ENCODE data around the gene EPB41L2. TPM values are rescaled to one million over a fixed set of nuclear protein-coding genes. Genes with fewer than 3 reads are reported as not detected.

EPB41L2 gene
- total RNA-seq, 1 experiment from 2014 or later, result 106 TPM

DNA sequence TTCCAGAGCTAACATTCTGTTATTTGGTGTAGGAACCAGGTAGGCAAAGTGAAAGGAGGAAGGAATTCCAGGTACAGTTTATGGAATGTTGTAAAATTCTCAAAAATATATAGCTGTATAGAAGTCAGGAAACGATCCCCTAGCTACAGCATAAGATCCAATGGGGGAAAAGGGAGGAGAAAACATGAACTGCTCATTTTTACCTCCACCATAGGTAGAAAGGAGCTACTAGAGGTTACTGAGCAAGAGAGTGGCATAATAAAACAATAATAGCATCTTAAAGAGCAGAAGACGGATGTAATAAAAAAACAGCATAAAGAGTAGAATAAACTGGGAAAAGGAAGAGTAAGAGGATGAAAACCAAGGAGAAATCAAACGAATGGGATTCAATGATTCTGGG is 26.9 kb downstream of the EPB41L2 start (continued):
- TF ChIP-seq STAT6 (CRISPR knock-in tag; conservative IDR thresholded peaks at IDR 0.05; ENCODE audit: low read depth), result no peak
- TF ChIP-seq, protein P1, sequence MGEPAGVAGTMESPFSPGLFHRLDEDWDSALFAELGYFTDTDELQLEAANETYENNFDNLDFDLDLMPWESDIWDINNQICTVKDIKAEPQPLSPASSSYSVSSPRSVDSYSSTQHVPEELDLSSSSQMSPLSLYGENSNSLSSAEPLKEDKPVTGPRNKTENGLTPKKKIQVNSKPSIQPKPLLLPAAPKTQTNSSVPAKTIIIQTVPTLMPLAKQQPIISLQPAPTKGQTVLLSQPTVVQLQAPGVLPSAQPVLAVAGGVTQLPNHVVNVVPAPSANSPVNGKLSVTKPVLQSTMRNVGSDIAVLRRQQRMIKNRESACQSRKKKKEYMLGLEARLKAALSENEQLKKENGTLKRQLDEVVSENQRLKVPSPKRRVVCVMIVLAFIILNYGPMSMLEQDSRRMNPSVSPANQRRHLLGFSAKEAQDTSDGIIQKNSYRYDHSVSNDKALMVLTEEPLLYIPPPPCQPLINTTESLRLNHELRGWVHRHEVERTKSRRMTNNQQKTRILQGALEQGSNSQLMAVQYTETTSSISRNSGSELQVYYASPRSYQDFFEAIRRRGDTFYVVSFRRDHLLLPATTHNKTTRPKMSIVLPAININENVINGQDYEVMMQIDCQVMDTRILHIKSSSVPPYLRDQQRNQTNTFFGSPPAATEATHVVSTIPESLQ (CRISPR knock-in tag; IDR thresholded peaks at IDR 0.05), result no peak
- TF ChIP-seq CDX4 (CRISPR knock-in tag; IDR thresholded peaks at IDR 0.05; ENCODE audit: borderline replicate concordance), result no peak
- no peak for TF ChIP-seq ZNF512 (CRISPR knock-in tag; IDR thresholded peaks at IDR 0.05; ENCODE audit: borderline replicate concordance)
- TF ChIP-seq ZMAT4 (CRISPR knock-in tag; IDR thresholded peaks at IDR 0.05), result no peak
- TF ChIP-seq OVOL2 (CRISPR knock-in tag; IDR thresholded peaks at IDR 0.05; ENCODE audit: borderline replicate concordance), result no peak
- TF ChIP-seq MXD4 (CRISPR knock-in tag; IDR thresholded peaks at IDR 0.05; ENCODE audit: borderline replicate concordance), result no peak

DNA sequence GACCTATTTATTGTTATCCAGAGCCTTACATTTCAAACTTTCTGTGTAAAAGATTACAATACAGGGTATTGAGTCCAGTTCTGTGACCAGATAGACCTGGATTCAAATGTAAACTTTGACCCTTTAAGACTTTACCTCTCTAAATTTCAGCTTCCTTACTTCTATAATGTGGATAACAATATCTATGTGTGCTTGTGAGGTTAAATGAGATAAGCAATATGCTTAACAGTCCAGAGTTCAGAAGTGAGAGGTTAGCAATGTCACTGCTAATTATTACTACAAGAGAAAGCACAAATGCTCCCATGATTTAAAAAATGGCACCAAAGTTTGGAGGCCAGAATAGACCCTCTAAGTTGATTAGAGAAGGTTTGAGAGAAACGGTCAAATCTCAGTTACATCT is 27.5 kb downstream of the EPB41L2 start:
- TF ChIP-seq, protein P2, sequence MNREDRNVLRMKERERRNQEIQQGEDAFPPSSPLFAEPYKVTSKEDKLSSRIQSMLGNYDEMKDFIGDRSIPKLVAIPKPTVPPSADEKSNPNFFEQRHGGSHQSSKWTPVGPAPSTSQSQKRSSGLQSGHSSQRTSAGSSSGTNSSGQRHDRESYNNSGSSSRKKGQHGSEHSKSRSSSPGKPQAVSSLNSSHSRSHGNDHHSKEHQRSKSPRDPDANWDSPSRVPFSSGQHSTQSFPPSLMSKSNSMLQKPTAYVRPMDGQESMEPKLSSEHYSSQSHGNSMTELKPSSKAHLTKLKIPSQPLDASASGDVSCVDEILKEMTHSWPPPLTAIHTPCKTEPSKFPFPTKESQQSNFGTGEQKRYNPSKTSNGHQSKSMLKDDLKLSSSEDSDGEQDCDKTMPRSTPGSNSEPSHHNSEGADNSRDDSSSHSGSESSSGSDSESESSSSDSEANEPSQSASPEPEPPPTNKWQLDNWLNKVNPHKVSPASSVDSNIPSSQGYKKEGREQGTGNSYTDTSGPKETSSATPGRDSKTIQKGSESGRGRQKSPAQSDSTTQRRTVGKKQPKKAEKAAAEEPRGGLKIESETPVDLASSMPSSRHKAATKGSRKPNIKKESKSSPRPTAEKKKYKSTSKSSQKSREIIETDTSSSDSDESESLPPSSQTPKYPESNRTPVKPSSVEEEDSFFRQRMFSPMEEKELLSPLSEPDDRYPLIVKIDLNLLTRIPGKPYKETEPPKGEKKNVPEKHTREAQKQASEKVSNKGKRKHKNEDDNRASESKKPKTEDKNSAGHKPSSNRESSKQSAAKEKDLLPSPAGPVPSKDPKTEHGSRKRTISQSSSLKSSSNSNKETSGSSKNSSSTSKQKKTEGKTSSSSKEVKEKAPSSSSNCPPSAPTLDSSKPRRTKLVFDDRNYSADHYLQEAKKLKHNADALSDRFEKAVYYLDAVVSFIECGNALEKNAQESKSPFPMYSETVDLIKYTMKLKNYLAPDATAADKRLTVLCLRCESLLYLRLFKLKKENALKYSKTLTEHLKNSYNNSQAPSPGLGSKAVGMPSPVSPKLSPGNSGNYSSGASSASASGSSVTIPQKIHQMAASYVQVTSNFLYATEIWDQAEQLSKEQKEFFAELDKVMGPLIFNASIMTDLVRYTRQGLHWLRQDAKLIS (CRISPR knock-in tag; IDR thresholded peaks at IDR 0.05; ENCODE audit: borderline replicate concordance), result no peak
- H3K9me3 Mint-ChIP-seq, result peaks cover 2% of the 10 kb centered on the region; the same call in 1 of the 2 replicates
- ChIA-PET POLR2A (no interaction called here), CTCF (no interaction called here)
- no peaks in the 10 kb centered on the region for H3K27me3 Mint-ChIP-seq (ENCODE audit: low read depth)
- no peak for ATAC-seq
- no peak for DNase-seq (ENCODE audit: low spot score)
- no peaks in the 10 kb centered on the region for H3K36me3 Mint-ChIP-seq
- no peak overlapping the region for H3K27ac Mint-ChIP-seq
- H3K4me3 Mint-ChIP-seq, result no peak overlapping the region
- H3K4me1 Mint-ChIP-seq, result peaks cover 5% of the 10 kb centered on the region

DNA sequence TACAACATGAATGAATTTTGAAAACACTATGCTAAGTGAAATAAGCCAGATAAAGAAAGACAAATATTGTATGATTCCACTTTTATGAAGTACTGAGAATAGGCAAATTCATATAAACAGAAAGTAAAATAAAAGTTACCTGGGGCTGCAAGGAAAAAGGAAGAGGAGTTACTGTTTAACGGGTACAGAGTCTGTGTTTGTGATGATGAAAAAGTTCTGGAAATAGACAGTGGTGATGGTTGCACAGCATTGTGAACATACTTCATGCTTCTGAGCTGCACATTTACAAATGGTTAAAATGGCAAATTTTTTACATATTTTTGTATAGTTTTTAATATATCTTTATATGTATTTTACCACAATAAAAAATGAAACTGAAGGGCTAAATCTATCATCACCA is 29.4 kb downstream of the EPB41L2 start:
- DNase-seq (ENCODE audit: low spot score), result no peak
- CTCF ChIA-PET, result no interaction called here
- Mint-ChIP-seq H3K4me3 (no peak overlapping the region), H3K27ac (no peak overlapping the region), H3K36me3 (no peaks in the 10 kb centered on the region), H3K9me3 (no peaks in the 10 kb centered on the region), H3K27me3 (ENCODE audit: low read depth) (no peaks in the 10 kb centered on the region), H3K4me1 (peaks cover 14% of the 10 kb centered on the region)
- POLR2A ChIA-PET, result no interaction called here
- ATAC-seq, result no peak
- TF ChIP-seq, protein P3, sequence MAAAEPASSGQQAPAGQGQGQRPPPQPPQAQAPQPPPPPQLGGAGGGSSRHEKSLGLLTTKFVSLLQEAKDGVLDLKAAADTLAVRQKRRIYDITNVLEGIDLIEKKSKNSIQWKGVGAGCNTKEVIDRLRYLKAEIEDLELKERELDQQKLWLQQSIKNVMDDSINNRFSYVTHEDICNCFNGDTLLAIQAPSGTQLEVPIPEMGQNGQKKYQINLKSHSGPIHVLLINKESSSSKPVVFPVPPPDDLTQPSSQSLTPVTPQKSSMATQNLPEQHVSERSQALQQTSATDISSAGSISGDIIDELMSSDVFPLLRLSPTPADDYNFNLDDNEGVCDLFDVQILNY (CRISPR knock-in tag; IDR thresholded peaks at IDR 0.05), result no peak
- TF ChIP-seq ELF4 (CRISPR knock-in tag; IDR thresholded peaks at IDR 0.05; ENCODE audit: low read depth) (no peak), NR1H2 (CRISPR knock-in tag; IDR thresholded peaks at IDR 0.05) (no peak), TEAD4 (CRISPR knock-in tag; IDR thresholded peaks at IDR 0.05) (no peak), ZNF396 (CRISPR knock-in tag; IDR thresholded peaks at IDR 0.05; ENCODE audit: borderline replicate concordance) (no peak), CREM (CRISPR knock-in tag; IDR thresholded peaks at IDR 0.05) (no peak), MXD4 (CRISPR knock-in tag; IDR thresholded peaks at IDR 0.05; ENCODE audit: borderline replicate concordance) (no peak), ZBTB43 (CRISPR knock-in tag; IDR thresholded peaks at IDR 0.05) (no peak), EMX1 (CRISPR knock-in tag; IDR thresholded peaks at IDR 0.05) (no peak)
- TF ChIP-seq, protein P4, sequence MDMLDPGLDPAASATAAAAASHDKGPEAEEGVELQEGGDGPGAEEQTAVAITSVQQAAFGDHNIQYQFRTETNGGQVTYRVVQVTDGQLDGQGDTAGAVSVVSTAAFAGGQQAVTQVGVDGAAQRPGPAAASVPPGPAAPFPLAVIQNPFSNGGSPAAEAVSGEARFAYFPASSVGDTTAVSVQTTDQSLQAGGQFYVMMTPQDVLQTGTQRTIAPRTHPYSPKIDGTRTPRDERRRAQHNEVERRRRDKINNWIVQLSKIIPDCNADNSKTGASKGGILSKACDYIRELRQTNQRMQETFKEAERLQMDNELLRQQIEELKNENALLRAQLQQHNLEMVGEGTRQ (CRISPR knock-in tag; IDR thresholded peaks at IDR 0.05), result no peak
